H9 (cell line): Measurements from ENCODE around the gene MOB3B. TPM values are rescaled to one million over a fixed set of nuclear protein-coding genes. Genes with fewer than 3 reads are reported as not detected.
A peak's percentile ranks its signal among the peaks of the same experiment; 100 is the strongest.
"Not testable (repeated sequence)": the region's sequence is repeated elsewhere in the genome, so short reads cannot be mapped to it uniquely, and the experiment has no call there.

ENCODE experiments used
- DNase-seq: peaks from one replicate; pipeline ENCODE4 v3.0.0-alpha.2; 2017
- H2AFZ ChIP-seq: one replicate; pipeline ENCODE4 v1.6.1; 2013; ENCODE audit warnings: mild to moderate bottlenecking, low read length, control low read depth, moderate library complexity
- H2AK5ac ChIP-seq: 2 replicates; pipeline ENCODE4 v1.6.1; 2013; ENCODE audit warnings: low read length, control low read depth, mixed read lengths; ENCODE audit not compliant: insufficient read length
- H2BK120ac ChIP-seq: one replicate; pipeline ENCODE4 v1.6.1; 2013; ENCODE audit warnings: low read depth, mild to moderate bottlenecking, low read length, control low read depth, inconsistent platforms; ENCODE audit not compliant: poor library complexity, severe bottlenecking
- H2BK12ac ChIP-seq: 2 replicates; pipeline ENCODE4 v1.6.1; 2013; ENCODE audit warnings: low read length, control low read depth, mixed read lengths, low read depth; ENCODE audit not compliant: insufficient read length
- H2BK15ac ChIP-seq: 2 replicates; pipeline ENCODE4 v1.6.1; 2013; ENCODE audit warnings: low read depth, low read length, control low read depth
- H2BK20ac ChIP-seq: one replicate; pipeline ENCODE4 v1.6.1; 2013; ENCODE audit warnings: low read depth, mild to moderate bottlenecking, low read length, control low read depth, inconsistent platforms; ENCODE audit not compliant: poor library complexity, severe bottlenecking
- H2BK5ac ChIP-seq: 2 replicates; pipeline ENCODE4 v1.6.1; 2013; ENCODE audit warnings: low read length, control low read depth, mixed read lengths; ENCODE audit not compliant: insufficient read length
- H3K14ac ChIP-seq: 2 replicates; pipeline ENCODE4 v1.6.1; 2013; ENCODE audit warnings: low read length, control low read depth; ENCODE audit not compliant: insufficient read depth
- H3K18ac ChIP-seq: 2 replicates; pipeline ENCODE4 v1.6.1; 2013; ENCODE audit warnings: low read depth, mild to moderate bottlenecking, mixed read lengths, low read length, control low read depth; ENCODE audit not compliant: insufficient read length
- H3K23ac ChIP-seq: 2 replicates; pipeline ENCODE4 v1.6.1; 2013; ENCODE audit warnings: low read length, control low read depth, mixed read lengths, low read depth; ENCODE audit not compliant: insufficient read length
- H3K23me2 ChIP-seq: 2 replicates; pipeline ENCODE4 v1.6.1; 2013; ENCODE audit warnings: low read depth, mild to moderate bottlenecking, mixed read lengths, low read length, control low read depth; ENCODE audit not compliant: insufficient read length, poor library complexity, severe bottlenecking
- H3K27ac ChIP-seq: 2 replicates; pipeline ENCODE4 v1.5.1; 2013; ENCODE audit warnings: low read length, control low read depth, mixed read lengths, low read depth; ENCODE audit not compliant: insufficient read length
- H3K27me3 ChIP-seq: 2 replicates; pipeline ENCODE4 v1.6.1; 2013; ENCODE audit warnings: low read length, control low read depth, inconsistent platforms; ENCODE audit not compliant: insufficient read depth
- H3K4ac ChIP-seq: 2 replicates; pipeline ENCODE4 v1.6.1; 2013; ENCODE audit warnings: low read depth, mild to moderate bottlenecking, control low read depth, inconsistent platforms, low read length, moderate library complexity
- H3K4me1 ChIP-seq: 2 replicates; pipeline ENCODE4 v1.6.1; 2013; ENCODE audit warnings: low read length, control low read depth, inconsistent platforms; ENCODE audit not compliant: insufficient read depth
- H3K4me2 ChIP-seq: 2 replicates; pipeline ENCODE4 v1.6.1; 2013; ENCODE audit warnings: low read length, control low read depth, mixed read lengths; ENCODE audit not compliant: insufficient read length, insufficient read depth
- H3K56ac ChIP-seq: 2 replicates; pipeline ENCODE4 v1.6.1; 2013; ENCODE audit warnings: low read depth, mild to moderate bottlenecking, mixed read lengths, low read length, control low read depth; ENCODE audit not compliant: insufficient read length
- H3K79me1 ChIP-seq: 2 replicates; pipeline ENCODE4 v1.6.1; 2013; ENCODE audit warnings: low read depth, mild to moderate bottlenecking, moderate library complexity, low read length, control low read depth, inconsistent platforms; ENCODE audit not compliant: insufficient read depth, poor library complexity, severe bottlenecking
- H3K79me2 ChIP-seq: 2 replicates; pipeline ENCODE4 v1.6.1; 2013; ENCODE audit warnings: low read length, control low read depth, inconsistent platforms; ENCODE audit not compliant: insufficient read depth
- H3K9ac ChIP-seq: 2 replicates; pipeline ENCODE4 v1.6.1; 2013; ENCODE audit warnings: low read length, control low read depth, mixed read lengths; ENCODE audit not compliant: insufficient read length; ENCODE audit errors: extremely low read depth
- H3K9me3 ChIP-seq: one replicate; pipeline ENCODE4 v1.6.1; 2013; ENCODE audit warnings: low read depth, low read length, inconsistent platforms; ENCODE audit not compliant: control insufficient read depth
- H3T11ph ChIP-seq: one replicate; pipeline ENCODE4 v1.6.1; 2013; ENCODE audit warnings: mild to moderate bottlenecking, low read length, control low read depth, inconsistent platforms
- H4K20me1 ChIP-seq: one replicate; pipeline ENCODE4 v1.6.1; 2013; ENCODE audit not compliant: control insufficient read depth, insufficient read length, insufficient read depth
- H4K5ac ChIP-seq: 2 replicates; pipeline ENCODE4 v1.6.1; 2013; ENCODE audit warnings: low read depth, mild to moderate bottlenecking, mixed read lengths, low read length, control low read depth; ENCODE audit not compliant: insufficient read length
- H4K8ac ChIP-seq: replicated peaks from 2 replicates; pipeline ENCODE4 v1.6.1; 2013; ENCODE audit warnings: low read length, control low read depth, mixed read lengths, low read depth; ENCODE audit not compliant: insufficient read length
- H4K91ac ChIP-seq: 2 replicates; pipeline ENCODE4 v1.6.1; 2013; ENCODE audit warnings: low read depth, mild to moderate bottlenecking, moderate library complexity, mixed read lengths, low read length, control low read depth; ENCODE audit not compliant: insufficient read length
- H3K27ac Mint-ChIP-seq, 3 experiments: 2 replicates in 2 of 3; 3 replicates in 1 of 3; pipeline ENCODE4 v1.8.0; 2020 to 2021; ENCODE audit warnings: mixed read lengths in 3 of 3, mild to moderate bottlenecking in 1 of 3, moderate library complexity in 1 of 3
- H3K27me3 Mint-ChIP-seq: 2 replicates; pipeline ENCODE4 v1.8.0; 2021; ENCODE audit warnings: low read depth, mild to moderate bottlenecking, moderate library complexity, mixed read lengths
- H3K36me3 Mint-ChIP-seq, 3 experiments: 2 replicates in 2 of 3; 3 replicates in 1 of 3; pipeline ENCODE4 v1.8.0; 2020 to 2021; ENCODE audit warnings: low read depth in 3 of 3, mixed read lengths in 3 of 3; ENCODE audit not compliant: insufficient read depth in 1 of 3
- H3K4me1 Mint-ChIP-seq, 2 experiments: 2 replicates each; pipeline ENCODE4 v1.8.0; 2020; ENCODE audit warnings: mixed read lengths in 2 of 2
- H3K4me3 Mint-ChIP-seq, 2 experiments: 2 replicates in 1 of 2; 3 replicates in 1 of 2; pipeline ENCODE4 v1.8.0; 2020 to 2021; ENCODE audit warnings: mild to moderate bottlenecking in 2 of 2, mixed read lengths in 2 of 2, moderate library complexity in 1 of 2
- H3K9me3 Mint-ChIP-seq, 2 experiments: 2 replicates in 1 of 2; 3 replicates in 1 of 2; pipeline ENCODE4 v1.8.0; 2020; ENCODE audit warnings: mild to moderate bottlenecking in 2 of 2, mixed read lengths in 2 of 2, moderate library complexity in 1 of 2
- CTCF ChIP-seq: fragments of 200-600 bp; sonication (generic); conservative IDR thresholded peaks from 3 replicates; pipeline ENCODE4 v1.8.0; 2021; ENCODE audit warnings: antibody characterized with exemption, mild to moderate bottlenecking
- WGBS: extraction: QIAGEN DNeasy Blood & Tissue Kit; methylation state at CpG from one replicate; pipeline ENCODE4 v1.1.7; 2013; ENCODE audit warnings: missing lambda C conversion rate, low lambda C conversion rate, mixed read lengths; ENCODE audit not compliant: insufficient read length; ENCODE audit errors: extremely low coverage; 5-methylcytosine and 5-hydroxymethylcytosine counted together
- total RNA-seq: library from RNA; stranded (reverse); gene quantifications from 2 replicates; pipeline ENCODE4 v1.2.1, GENCODE V29; 2021

MOB3B gene
- total RNA-seq, 1 experiment from 2014 or later = 9.8 TPM

GRCh38 chr9:27421577-27421976 lies 108.0 kb downstream of the MOB3B start:
- no peak overlapping the region for H2BK120ac ChIP-seq
- no peaks in the 10 kb centered on the region for H3K9me3 ChIP-seq
- no peak overlapping the region for H3K9ac ChIP-seq
- no peak overlapping the region for H4K91ac ChIP-seq
- H3K36me3 Mint-ChIP-seq = peaks cover 0 to 12% (median 11%) of the 10 kb centered on the region in 3 experiments; a peak in 5 of 7 replicates
- H3K27ac ChIP-seq = no peak overlapping the region
- H2BK20ac ChIP-seq = no peak overlapping the region
- H3T11ph ChIP-seq = no peak overlapping the region
- no CpG with 5 or more reads among the region's 2 CpGs for WGBS
- no peak overlapping the region for H3K4me2 ChIP-seq
- H2AK5ac ChIP-seq = no peak overlapping the region
- no peak overlapping the region for H2AFZ ChIP-seq
- peak overlapping the region in 1 of 3 experiments; percentile 25; a peak in 1 of 7 replicates for H3K27ac Mint-ChIP-seq
- no peak overlapping the region for H3K4ac ChIP-seq
- no peak overlapping the region for H2BK15ac ChIP-seq
- H3K14ac ChIP-seq = no peak overlapping the region
- no peak overlapping the region for H3K18ac ChIP-seq
- no peak overlapping the region for H3K23ac ChIP-seq
- H3K79me2 ChIP-seq = no peaks in the 10 kb centered on the region
- peaks cover 31 to 44% of the 10 kb centered on the region in 2 experiments for H3K4me1 Mint-ChIP-seq
- no peak overlapping the region for H2BK12ac ChIP-seq
- TF ChIP-seq CTCF = no peak
- no peak for DNase-seq
- no peak overlapping the region for H4K5ac ChIP-seq
- H3K4me3 Mint-ChIP-seq = no peak overlapping the region; a peak in 1 of 5 replicates
- H3K9me3 Mint-ChIP-seq = peaks cover 0 to 5% of the 10 kb centered on the region in 2 experiments; a peak in 2 of 5 replicates
- H3K27me3 Mint-ChIP-seq = no peaks in the 10 kb centered on the region
- no peak overlapping the region for H4K8ac ChIP-seq
- H3K23me2 ChIP-seq = no peaks in the 10 kb centered on the region
- H4K20me1 ChIP-seq = no peaks in the 10 kb centered on the region
- H3K56ac ChIP-seq = no peak overlapping the region
- H2BK5ac ChIP-seq = no peak overlapping the region
- H3K4me1 ChIP-seq = peaks cover 4% of the 10 kb centered on the region
- no peaks in the 10 kb centered on the region for H3K27me3 ChIP-seq
- no peaks in the 10 kb centered on the region for H3K79me1 ChIP-seq

DNA sequence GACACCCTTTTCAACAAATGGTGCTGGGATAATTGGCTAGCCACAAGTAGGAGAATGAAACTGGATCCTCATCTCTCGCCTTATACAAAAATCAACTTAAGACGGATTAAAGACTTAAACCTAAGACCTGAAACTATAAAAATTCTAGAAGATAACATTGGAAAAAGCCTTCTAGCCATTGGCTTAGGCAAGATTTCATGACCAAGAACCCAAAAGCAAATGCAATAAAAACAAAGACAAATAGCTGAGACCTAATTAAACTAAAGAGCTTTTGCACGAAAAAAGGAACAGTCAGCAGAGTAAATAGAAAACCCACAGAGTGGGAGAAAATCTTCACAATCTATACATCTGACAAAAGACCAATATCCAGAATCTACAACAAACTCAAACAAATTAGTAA lies 110.1 kb downstream of the MOB3B start:
- H3K9me3 ChIP-seq, H3K27ac Mint-ChIP-seq, H3K4me1 ChIP-seq, H4K8ac ChIP-seq, H2BK15ac ChIP-seq, H2AK5ac ChIP-seq, H3K27ac ChIP-seq, H3K14ac ChIP-seq, H3T11ph ChIP-seq, H3K79me2 ChIP-seq, H3K56ac ChIP-seq, H3K18ac ChIP-seq, H4K20me1 ChIP-seq, H3K9ac ChIP-seq, H3K79me1 ChIP-seq, H3K4me2 ChIP-seq, H4K5ac ChIP-seq, H3K23ac ChIP-seq, DNase-seq, H2BK120ac ChIP-seq, H3K23me2 ChIP-seq, H2BK5ac ChIP-seq, H3K27me3 ChIP-seq, H4K91ac ChIP-seq, H3K4me3 Mint-ChIP-seq, H3K27me3 Mint-ChIP-seq, H2BK20ac ChIP-seq, H3K9me3 Mint-ChIP-seq, H3K4ac ChIP-seq, H2BK12ac ChIP-seq, H2AFZ ChIP-seq: not testable (repeated sequence)
- Mint-ChIP-seq H3K4me1 (peaks cover 20 to 34% of the 10 kb centered on the region in 2 experiments), H3K36me3 (peaks cover 0 to 13% (median 11%) of the 10 kb centered on the region in 3 experiments; a peak in 5 of 7 replicates)
- no CpG with 5 or more reads among the region's 3 CpGs for WGBS
